Naive thymus-derived CD8-positive, alpha-beta T cell (primary cell): ENCODE results near the gene TNKS1BP1. TPM values are rescaled to one million over a fixed set of nuclear protein-coding genes. Genes with fewer than 3 reads are reported as not detected.

Source experiments
- ATAC-seq, 2 donors: fragments of 150-1000 bp; cut with Tn5 transposase in 1 of 2; sonication (Bioruptor Pico), chemical (Tn5 transposase) in 1 of 2; 1 replicate in 1 of 2; 2 replicates in 1 of 2; pipeline ENCODE4 v1.10.0; 2021; ENCODE audit warnings: mild to moderate bottlenecking in 2 of 2, moderate library complexity in 2 of 2
- POLR2A ChIA-PET: fragments of 350-600 bp; sonication (Branson Sonifier 250); formaldehyde crosslinking; loops from one replicate; lab custom pipeline; 2021; ENCODE audit warnings: antibody characterized with exemption; lab: Charles Lee
- DNase-seq, 10 donors: peaks; one replicate each; pipeline versions ENCODE4 v3.0.0 to v3.0.0-alpha.2; 2020 to 2022
- H3K27ac Mint-ChIP-seq, 10 donors: one replicate each; pipeline ENCODE4 v1.8.0; 2020 to 2022; ENCODE audit warnings: mild to moderate bottlenecking in 10 of 10, mixed read lengths in 10 of 10, moderate library complexity in 4 of 10, inconsistent platforms in 1 of 10
- H3K27me3 Mint-ChIP-seq, 5 donors: one replicate each; pipeline ENCODE4 v1.8.0; 2021 to 2022; ENCODE audit warnings: mixed read lengths in 5 of 5
- H3K36me3 Mint-ChIP-seq, 3 donors: one replicate each; pipeline ENCODE4 v1.8.0; 2020 to 2022; ENCODE audit warnings: mixed read lengths in 3 of 3, mild to moderate bottlenecking in 2 of 3, inconsistent platforms in 1 of 3
- H3K4me1 Mint-ChIP-seq, 4 donors: one replicate each; pipeline ENCODE4 v1.8.0; 2021 to 2022; ENCODE audit warnings: mixed read lengths in 4 of 4
- H3K4me3 Mint-ChIP-seq, 10 donors: one replicate each; pipeline ENCODE4 v1.8.0; 2020 to 2022; ENCODE audit warnings: mild to moderate bottlenecking in 10 of 10, mixed read lengths in 10 of 10, moderate library complexity in 6 of 10, inconsistent platforms in 1 of 10
- H3K9me3 Mint-ChIP-seq, 9 donors: one replicate each; pipeline ENCODE4 v1.8.0; 2020 to 2022; ENCODE audit warnings: mixed read lengths in 9 of 9, mild to moderate bottlenecking in 3 of 9, inconsistent platforms in 1 of 9, moderate library complexity in 1 of 9
- polyA plus RNA-seq, 3 donors: library from polyadenylated mRNA; unstranded; fragments of 300-500 nt; fragmentation: Illumina TruSeq; gene quantifications; one replicate each; pipeline ENCODE4 v1.2.3, GENCODE V29; 2021
- total RNA-seq, 8 experiments: library from RNA in 2 of 8; stranded (reverse) in 2 of 8; gene quantifications; one replicate each; pipeline ENCODE4 v1.2.3 and lab custom pipeline; 2021 to 2026

Gene TNKS1BP1
- total and polyA plus RNA-seq, 5 experiments from 2014 or later, result 0.97 to 20.9 (median 6.7) TPM

- H3K36me3 Mint-ChIP-seq, result peaks cover 0 to 6% (median 5%) of the 10 kb centered on the region in 3 donors
- peaks cover 0 to 6% (median 0%) of the 10 kb centered on the region in 9 donors for H3K9me3 Mint-ChIP-seq
- peaks cover 0 to 14% (median 6%) of the 10 kb centered on the region in 5 donors for H3K27me3 Mint-ChIP-seq
- H3K4me1 Mint-ChIP-seq, result peaks cover 2 to 16% (median 7%) of the 10 kb centered on the region in 4 donors
- ATAC-seq (peak; percentile 59 to 61), DNase-seq (peak; percentile 8 to 70 (median 50))
- POLR2A ChIA-PET, result interaction anchor here (0.7 kb wide), 1 partner anchor 77 kb away, joined by 3 read pairs; no protein-coding TSS in a partner anchor
- H3K27ac Mint-ChIP-seq, result peak overlapping the region in 2 of 10 donors; percentile 9 to 69
- H3K4me3 Mint-ChIP-seq, result no peak overlapping the region
These were observed 24.9 kb upstream of the TNKS1BP1 start for GRCh38 chr11:57349491-57350274.

GRCh38 chr11:57348636-57349313 lies 24.0 kb upstream of the TNKS1BP1 start:
- H3K36me3 Mint-ChIP-seq, result peaks cover 0 to 6% (median 5%) of the 10 kb centered on the region in 3 donors
- ATAC-seq, result no peak

GRCh38 chr11:57348052-57348451 lies 23.3 kb upstream of the TNKS1BP1 start:
- Mint-ChIP-seq H3K4me1 (peaks cover 2 to 16% (median 6%) of the 10 kb centered on the region in 4 donors), H3K4me3 (no peak overlapping the region), H3K27me3 (peaks cover 0 to 7% (median 3%) of the 10 kb centered on the region in 5 donors), H3K36me3 (peaks cover 0 to 6% (median 5%) of the 10 kb centered on the region in 3 donors), H3K27ac (peak overlapping the region in 1 of 10 donors; percentile 50), H3K9me3 (peaks cover 0 to 6% (median 0%) of the 10 kb centered on the region in 9 donors)
- ATAC-seq (no peak), DNase-seq (no peak)
- POLR2A ChIA-PET, result no interaction called here

More at GRCh38 chr11:57348636-57349313, 24.0 kb upstream of the TNKS1BP1 start:
- peaks cover 0 to 7% (median 3%) of the 10 kb centered on the region in 5 donors for H3K27me3 Mint-ChIP-seq
- peaks cover 0 to 6% (median 0%) of the 10 kb centered on the region in 9 donors for H3K9me3 Mint-ChIP-seq
- no peak overlapping the region for H3K4me3 Mint-ChIP-seq
- H3K4me1 Mint-ChIP-seq, result peaks cover 2 to 16% (median 6%) of the 10 kb centered on the region in 4 donors
- H3K27ac Mint-ChIP-seq, result peak overlapping the region in 1 of 10 donors; percentile 75
- POLR2A ChIA-PET, result interaction anchor here (0.7 kb wide), 1 partner anchor 78 kb away, joined by 3 read pairs; no protein-coding TSS in a partner anchor
- no peak for DNase-seq

- H3K27ac Mint-ChIP-seq, result no peak overlapping the region
These were observed 22.6 kb upstream of the TNKS1BP1 start for GRCh38 chr11:57347336-57347735.

GRCh38 chr11:57345555-57346211 lies 20.9 kb upstream of the TNKS1BP1 start:
- ATAC-seq, result peak; percentile 87 to 96
- Mint-ChIP-seq H3K27ac (peak overlapping the region in 2 of 10 donors; percentile 48 to 70), H3K9me3 (no peaks in the 10 kb centered on the region), H3K4me1 (peaks cover 2 to 16% (median 8%) of the 10 kb centered on the region in 4 donors), H3K27me3 (peaks cover 0 to 3% (median 0%) of the 10 kb centered on the region in 5 donors), H3K36me3 (no peaks in the 10 kb centered on the region), H3K4me3 (no peak overlapping the region)
- POLR2A ChIA-PET, result interaction anchor here (0.7 to 1.0 kb wide), 2 partner anchors 20 to 112 kb away, joined by 3 read pairs; no protein-coding TSS in a partner anchor
- DNase-seq, result peak; percentile 53 to 87 (median 64)

More at GRCh38 chr11:57347336-57347735, 22.6 kb upstream of the TNKS1BP1 start:
- POLR2A ChIA-PET, result no interaction called here
- Mint-ChIP-seq H3K36me3 (peaks cover 0 to 6% (median 5%) of the 10 kb centered on the region in 3 donors), H3K4me3 (no peak overlapping the region), H3K9me3 (peaks cover 0 to 6% (median 0%) of the 10 kb centered on the region in 9 donors), H3K4me1 (peaks cover 2 to 16% (median 6%) of the 10 kb centered on the region in 4 donors), H3K27me3 (peaks cover 0 to 7% (median 3%) of the 10 kb centered on the region in 5 donors)
- DNase-seq, result no peak
- ATAC-seq, result no peak

GRCh38 chr11:57344826-57345225 lies 20.1 kb upstream of the TNKS1BP1 start:
- ATAC-seq (no peak), DNase-seq (no peak)
- H3K9me3 Mint-ChIP-seq, result no peaks in the 10 kb centered on the region
- H3K27ac Mint-ChIP-seq, result no peak overlapping the region
- H3K4me1 Mint-ChIP-seq, result peaks cover 2 to 12% (median 4%) of the 10 kb centered on the region in 4 donors
- H3K4me3 Mint-ChIP-seq, result no peak overlapping the region
- peaks cover 0 to under 1% (median 0%) of the 10 kb centered on the region in 5 donors for H3K27me3 Mint-ChIP-seq
- H3K36me3 Mint-ChIP-seq, result no peaks in the 10 kb centered on the region
- POLR2A ChIA-PET, result no interaction called here

GRCh38 chr11:57343825-57344224 lies 19.1 kb upstream of the TNKS1BP1 start:
- POLR2A ChIA-PET, result interaction anchor here (1.0 kb wide), 1 partner anchor 13 kb away, joined by 3 read pairs; no protein-coding TSS in a partner anchor
- peaks cover 2 to 11% (median 4%) of the 10 kb centered on the region in 4 donors for H3K4me1 Mint-ChIP-seq
- no peaks in the 10 kb centered on the region for H3K36me3 Mint-ChIP-seq
- DNase-seq (no peak), ATAC-seq (no peak)
- no peaks in the 10 kb centered on the region for H3K27me3 Mint-ChIP-seq
- no peak overlapping the region for H3K27ac Mint-ChIP-seq
- H3K9me3 Mint-ChIP-seq, result no peaks in the 10 kb centered on the region
- no peak overlapping the region for H3K4me3 Mint-ChIP-seq

- POLR2A ChIA-PET, result interaction anchor here (0.7 kb wide), 1 partner anchor 194 kb away, joined by 6 read pairs; the partner anchor contains the start of gene SMTNL1
- Mint-ChIP-seq H3K27ac (peak overlapping the region in 2 of 10 donors; percentile 5 to 64), H3K4me3 (no peak overlapping the region), H3K36me3 (no peaks in the 10 kb centered on the region), H3K4me1 (peaks cover 2 to 11% (median 4%) of the 10 kb centered on the region in 4 donors), H3K27me3 (no peaks in the 10 kb centered on the region), H3K9me3 (no peaks in the 10 kb centered on the region)
- no peak for DNase-seq
- no peak for ATAC-seq
These were observed 17.9 kb upstream of the TNKS1BP1 start for GRCh38 chr11:57342702-57343101.

- POLR2A ChIA-PET, result interaction anchor here (1.2 kb wide), 1 partner anchor 16 kb away, joined by 3 read pairs; the partner anchor contains the start of gene TNKS1BP1
- no peak for ATAC-seq
- Mint-ChIP-seq H3K4me1 (peaks cover 0 to 14% (median 10%) of the 10 kb centered on the region in 4 donors), H3K27me3 (no peaks in the 10 kb centered on the region), H3K4me3 (no peak overlapping the region), H3K36me3 (no peaks in the 10 kb centered on the region), H3K9me3 (no peaks in the 10 kb centered on the region), H3K27ac (peak overlapping the region in 1 of 10 donors; percentile 4)
- no peak for DNase-seq
These were observed 16.6 kb upstream of the TNKS1BP1 start for GRCh38 chr11:57341250-57341808.

- Mint-ChIP-seq H3K27me3 (no peaks in the 10 kb centered on the region), H3K4me3 (no peak overlapping the region), H3K4me1 (peaks cover 3 to 16% (median 13%) of the 10 kb centered on the region in 4 donors), H3K9me3 (no peaks in the 10 kb centered on the region), H3K27ac (peak overlapping the region in 1 of 10 donors; percentile 13), H3K36me3 (no peaks in the 10 kb centered on the region)
- POLR2A ChIA-PET, result no interaction called here
- ATAC-seq (no peak), DNase-seq (no peak)
These were observed 15.4 kb upstream of the TNKS1BP1 start for GRCh38 chr11:57340039-57340615.

GRCh38 chr11:57339328-57339727 lies 14.6 kb upstream of the TNKS1BP1 start:
- Mint-ChIP-seq H3K36me3 (no peaks in the 10 kb centered on the region), H3K27me3 (no peaks in the 10 kb centered on the region), H3K4me1 (peaks cover 10 to 23% (median 21%) of the 10 kb centered on the region in 4 donors), H3K9me3 (no peaks in the 10 kb centered on the region), H3K27ac (peak overlapping the region in 1 of 10 donors; percentile 88), H3K4me3 (no peak overlapping the region)
- no peak for ATAC-seq
- POLR2A ChIA-PET, result no interaction called here
- no peak for DNase-seq
